ENCODE results near the gene DRC1.
A peak's percentile ranks its signal among the peaks of the same experiment; 100 is the strongest.

Gene DRC1

GRCh38 chr2:26493566-26493965, 91.8 kb downstream of the DRC1 start:
- no peak for DNase-seq (ENCODE audit: low spot score)

- no peak for DNase-seq (ENCODE audit: low spot score)
Observed at GRCh38 chr2:26494199-26494598, 92.5 kb downstream of the DRC1 start.

- no peak for DNase-seq (ENCODE audit: low spot score)
Observed at GRCh38 chr2:26494891-26495290, 93.2 kb downstream of the DRC1 start.

GRCh38 chr2:26495705-26496297, 94.1 kb downstream of the DRC1 start:
- DNase-seq (ENCODE audit: low spot score) = no peak

- DNase-seq (ENCODE audit: low spot score) = no peak
Observed at GRCh38 chr2:26500406-26500805, 98.7 kb downstream of the DRC1 start.

GRCh38 chr2:26503231-26503880, 101.6 kb downstream of the DRC1 start:
- DNase-seq (ENCODE audit: low spot score) = peak; percentile 76

- no peak for DNase-seq (ENCODE audit: low spot score)
Observed at GRCh38 chr2:26504002-26504401, 102.3 kb downstream of the DRC1 start.

GRCh38 chr2:26506279-26506678, 104.6 kb downstream of the DRC1 start:
- no peak for DNase-seq (ENCODE audit: low spot score)

All from left forelimb (tissue), 1 donor.